Measurements from ENCODE around the gene PPM1N. TPM values are rescaled to one million over a fixed set of nuclear protein-coding genes. Genes with fewer than 3 reads are reported as not detected.
A peak's percentile ranks its signal among the peaks of the same experiment; 100 is the strongest.

The PPM1N gene
- total and polyA plus RNA-seq, 2 of the 4 experiments (the other 2 are of a cell fraction), result 0.90 to 1.6 TPM

GRCh38 chr19:45450012-45450333 is 48.3 kb upstream of the PPM1N start:
- Histone ChIP-seq H3K27me3 (ENCODE audit: control insufficient read depth, insufficient read depth, low read length) (no peaks in the 10 kb centered on the region), H3K4ac (ENCODE audit: low read depth, low read length) (no peak overlapping the region), H2AK5ac (ENCODE audit: low read depth, low read length) (no peak overlapping the region), H3K4me3 (ENCODE audit: insufficient read depth, low read depth, low read length) (no peak overlapping the region; the same call in 1 of the 2 replicates), H3K9me3 (ENCODE audit: control insufficient read depth, insufficient read depth, low read length) (no peaks in the 10 kb centered on the region), H2AK9ac (replicated peaks; ENCODE audit: low read depth, low read length, poor library complexity) (peak overlapping the region; percentile 22), H3K18ac (ENCODE audit: low read depth, low read length) (no peak overlapping the region), H3K79me1 (ENCODE audit: low read depth in 1 of 2, low read length in 2 of 2) (peaks cover 0 to 17% of the 10 kb centered on the region in 2 experiments; a peak in 1 of 4 replicates), H2BK5ac (ENCODE audit: low read depth, low read length, poor library complexity, severe bottlenecking) (no peak overlapping the region), H2BK20ac (ENCODE audit: low read depth, low read length) (no peak overlapping the region), H3K56ac (ENCODE audit: extremely low read depth, insufficient read depth, low read length) (no peak overlapping the region), H3K4me1 (ENCODE audit: control insufficient read depth, insufficient read depth, low read length) (peaks cover 5% of the 10 kb centered on the region; the same call in 1 of the 2 replicates), H3K9me1 (ENCODE audit: insufficient read depth, low read length) (peaks cover 10% of the 10 kb centered on the region), H4K20me1 (ENCODE audit: insufficient read depth, low read length) (no peaks in the 10 kb centered on the region; the same call in 1 of the 2 replicates), H3K9ac (ENCODE audit: low read depth, low read length) (0 out of 2 replicates have a peak overlapping the region, but pooled peaks have one; percentile 15), H3K4me2 (ENCODE audit: low read depth, low read length) (peak overlapping the region; percentile 74), H4K5ac (ENCODE audit: low read depth, low read length) (no peak overlapping the region), H3K14ac (replicated peaks; ENCODE audit: low read depth, low read length) (no peak overlapping the region), H3K36me3 (ENCODE audit: control insufficient read depth, insufficient read depth, low read length) (no peaks in the 10 kb centered on the region), H4K8ac (ENCODE audit: low read depth in 2 of 2, low read length in 2 of 2) (no peak overlapping the region; a peak in 1 of 4 replicates), H2AFZ (replicated peaks; ENCODE audit: low read length, poor library complexity) (peak overlapping the region; percentile 85), H3K23ac (ENCODE audit: low read depth, low read length) (peak overlapping the region; percentile 14; the same call in 1 of the 2 replicates), H4K91ac (ENCODE audit: insufficient read depth, low read depth, low read length) (no peak overlapping the region), H3K27ac (ENCODE audit: insufficient read depth, low read length) (no peak overlapping the region), H2BK15ac (ENCODE audit: low read depth, low read length) (no peak overlapping the region; the same call in 2 of the 3 replicates), H2BK120ac (ENCODE audit: low read depth, low read length) (no peak overlapping the region)
- 71% methylated on average over 1 of the region's 5 CpGs; no CpG with 5 or more reads in 1 of the 2 experiments for WGBS, 2 experiments (ENCODE audit: extremely low coverage in 2 of 2, insufficient read length in 1 of 2)
- ChIA-PET CTCF (interaction anchor here (1.5 kb wide), 1 partner anchor 29 kb away, joined by 7 read pairs; no protein-coding TSS in a partner anchor), POLR2A (ENCODE audit: unreplicated experiment) (no interaction called here)
- dilution Hi-C loops (cut with HindIII; ENCODE audit: low sequenced_read_pairs, unreplicated experiment) (no loop called here), intact Hi-C loops (cut with micrococcal nuclease) (no loop called here), in situ Hi-C loops (cut with MboI; ENCODE audit: low sequenced_read_pairs) (no loop called here)
- no peak for DNase-seq
- no peak for ATAC-seq (ENCODE audit: low read depth)
- TF ChIP-seq MAZ (IDR thresholded peaks at IDR 0.05; ENCODE audit: borderline replicate concordance, low read depth, low read length), result no peak
- no TSS peak for BruUV-seq (replicated peaks)
